Activated CD4-positive, alpha-beta T cell treated with anti-CD3 and anti-CD28 coated beads for 1 hour (primary cell): ENCODE data around the gene CAPS.
"Not testable (repeated sequence)": the region's sequence is repeated elsewhere in the genome, so short reads cannot be mapped to it uniquely, and the experiment has no call there.

ENCODE experiments used
- DNase-seq: peaks from one replicate; pipeline ENCODE4 v3.0.0-alpha.2; 2020

Gene CAPS

DNA sequence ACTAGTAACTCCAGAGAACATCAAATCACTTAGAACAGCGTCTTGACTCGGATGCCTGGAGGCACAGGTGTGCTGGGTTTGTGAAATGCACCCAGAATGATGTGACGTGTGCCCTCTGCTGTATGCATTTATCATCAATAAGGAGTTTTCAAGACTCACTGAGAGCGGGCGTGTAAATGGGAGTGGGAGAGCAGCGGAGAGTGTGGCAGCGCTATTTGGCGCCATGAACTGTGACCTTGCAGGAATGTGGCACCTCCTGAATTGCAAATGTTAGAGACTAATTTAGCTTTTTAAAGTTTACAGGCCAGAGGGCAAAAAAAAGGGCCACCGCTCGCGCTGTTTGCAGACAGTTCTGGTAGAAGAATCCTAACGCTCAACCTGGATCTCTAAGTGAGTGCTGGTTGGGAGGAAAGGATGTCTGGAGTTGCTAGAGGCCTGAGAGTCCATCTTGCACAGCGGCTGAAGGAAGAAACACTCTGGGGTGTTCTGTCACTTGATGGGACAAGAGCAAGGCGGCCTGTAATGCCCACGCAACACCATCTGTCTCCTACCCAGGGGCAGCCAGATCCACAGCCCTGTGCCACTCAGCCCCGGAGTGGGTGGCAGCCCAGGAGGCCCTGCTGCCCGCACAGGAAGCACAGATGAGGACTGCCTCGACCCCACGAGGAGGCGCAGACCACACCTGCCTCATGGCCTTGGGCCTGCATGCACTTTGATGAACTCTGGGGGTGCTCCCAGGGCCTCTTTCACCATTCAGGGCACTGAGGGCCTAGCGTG is 44.2 kb downstream of the CAPS start:
- no peak for DNase-seq

- DNase-seq, result no peak
Measured at GRCh38 chr19:5958851-5959122, 44.7 kb downstream of the CAPS start.

- no peak for DNase-seq
Measured at GRCh38 chr19:5959260-5960004, 45.4 kb downstream of the CAPS start.

GRCh38 chr19:5960005-5961001 is 46.2 kb downstream of the CAPS start:
- no peak for DNase-seq

- not testable (repeated sequence) for DNase-seq
Measured at GRCh38 chr19:5961641-5961968, 47.6 kb downstream of the CAPS start.

DNA sequence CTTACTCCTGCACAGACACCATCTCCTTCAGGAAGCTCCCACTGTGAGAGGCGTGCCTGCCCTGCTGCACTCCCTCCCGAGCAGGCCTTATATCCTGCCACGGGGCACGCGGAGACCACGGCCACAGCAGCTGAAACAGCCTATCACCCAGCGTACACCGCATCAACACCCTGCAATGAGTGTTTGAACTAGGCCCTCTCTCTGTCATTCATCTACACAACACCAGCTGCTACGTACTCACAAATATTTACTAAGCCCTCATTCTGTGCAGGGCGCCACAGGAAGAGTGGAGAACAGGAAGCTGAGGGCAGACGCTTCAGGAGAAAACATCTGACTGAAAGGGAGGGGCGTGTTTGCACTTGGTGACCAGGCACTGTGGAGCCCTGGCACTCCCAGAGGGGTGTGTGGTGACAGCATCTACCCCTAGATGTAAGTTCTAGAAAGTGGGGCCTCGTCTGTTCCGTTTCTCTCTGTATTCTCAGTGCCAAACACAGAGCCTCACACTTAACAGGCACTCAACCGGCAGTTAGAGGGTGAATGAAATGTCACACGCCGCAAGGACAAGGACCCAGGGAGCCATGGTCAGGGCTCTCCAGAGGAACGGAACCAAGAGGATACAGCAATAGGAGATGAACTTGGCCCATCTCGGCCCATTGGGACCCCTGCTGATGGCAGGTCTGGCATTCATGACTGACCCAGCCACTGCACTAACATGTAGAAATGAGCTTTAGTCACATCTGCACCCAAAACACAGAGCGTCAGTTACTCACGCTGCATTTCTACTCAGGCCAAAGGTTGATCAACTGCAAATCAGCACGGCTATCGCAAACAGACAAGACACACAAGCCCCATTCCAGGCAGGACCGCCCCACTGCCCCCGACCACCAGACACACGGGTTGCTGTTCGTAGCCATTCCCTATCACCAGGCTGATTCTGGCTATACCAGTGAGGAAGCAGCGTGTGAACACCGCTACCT is 48.2 kb downstream of the CAPS start:
- peak; percentile 59 for DNase-seq

DNA sequence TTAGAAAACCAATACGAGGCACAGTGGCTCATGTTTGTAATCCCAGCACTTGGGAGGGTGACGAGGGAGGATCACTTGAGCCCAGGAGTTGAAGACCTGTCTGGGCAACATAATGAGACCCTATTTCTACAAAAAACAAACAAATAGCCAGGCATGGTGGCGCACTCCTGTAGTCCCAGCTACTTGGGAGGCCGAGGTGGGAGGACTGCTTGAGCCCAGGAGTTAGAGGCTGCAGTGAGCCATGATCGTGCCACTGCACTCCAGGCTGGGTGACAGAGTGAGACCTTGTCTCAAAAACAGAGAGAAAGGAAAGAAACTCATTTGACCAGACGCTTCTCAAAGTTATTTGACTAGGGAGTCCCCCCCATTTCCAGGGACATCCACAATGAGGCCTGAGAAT is 49.2 kb downstream of the CAPS start:
- not testable (repeated sequence) for DNase-seq

DNA sequence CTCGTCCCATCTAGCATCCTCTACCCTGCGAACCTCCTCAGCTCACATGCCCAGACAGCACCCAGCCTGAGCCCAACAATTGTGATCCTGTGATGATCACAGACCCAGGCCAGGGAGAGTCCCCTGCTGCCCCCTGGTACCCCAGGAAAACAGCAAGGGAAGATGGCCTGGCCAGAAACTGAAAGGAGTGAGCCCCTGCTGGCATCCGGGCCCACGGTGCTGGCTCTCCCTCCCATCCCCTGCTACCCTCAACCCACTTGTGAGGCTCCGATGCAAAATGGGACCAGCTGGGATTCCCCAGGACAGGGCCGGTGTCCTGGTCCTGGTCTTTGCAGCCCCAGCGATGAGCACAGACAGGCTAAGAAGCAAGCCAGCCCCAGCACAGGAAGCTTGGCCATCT is 49.8 kb downstream of the CAPS start:
- no peak for DNase-seq

GRCh38 chr19:5964816-5965565 is 50.9 kb downstream of the CAPS start:
- no peak for DNase-seq
